ENCODE measurements around the gene SMIM32. TPM values are rescaled to one million over a fixed set of nuclear protein-coding genes. Genes with fewer than 3 reads are reported as not detected.

SMIM32 gene
- total RNA-seq, 4 donors from 2014 or later = 6.4 to 21.6 (median 13.5) TPM

- Histone ChIP-seq H3K27me3 (no peaks in the 10 kb centered on the region), H3K4me1 (peaks cover 8 to 81% (median 25%) of the 10 kb centered on the region in 4 donors), H3K9me3 (no peaks in the 10 kb centered on the region), H3K27ac (no peak overlapping the region), H3K36me3 (no peaks in the 10 kb centered on the region), H3K4me3 (no peak overlapping the region)
- TF ChIP-seq POLR2AphosphoS5 (IDR thresholded peaks at IDR 0.05) = no peak
- TF ChIP-seq CTCF (IDR thresholded peaks at IDR 0.05) = no peak
- no peak for TF ChIP-seq POLR2A (IDR thresholded peaks at IDR 0.05)
- TF ChIP-seq EP300 (IDR thresholded peaks at IDR 0.05; ENCODE audit: low read depth) = no peak
- in situ Hi-C loops (cut with MboI; ENCODE audit: low pct_ligation_motif_present in 1 of 4, low pct_unique_long_range_greater_than_20kb in 1 of 4, low sequenced_read_pairs in 3 of 4) = no loop called here
- intact Hi-C loops (cut with DNase I; ENCODE audit: low total_unique reads) = no loop called here
- WGBS, 2 donors (ENCODE audit: low coverage in 1 of 2) = 53 to 60% methylated on average over 2 of the region's 2 CpGs
- no peak for DNase-seq
Measured at GRCh38 chr5:136145030-136145429, 47.9 kb downstream of the SMIM32 start.

DNA sequence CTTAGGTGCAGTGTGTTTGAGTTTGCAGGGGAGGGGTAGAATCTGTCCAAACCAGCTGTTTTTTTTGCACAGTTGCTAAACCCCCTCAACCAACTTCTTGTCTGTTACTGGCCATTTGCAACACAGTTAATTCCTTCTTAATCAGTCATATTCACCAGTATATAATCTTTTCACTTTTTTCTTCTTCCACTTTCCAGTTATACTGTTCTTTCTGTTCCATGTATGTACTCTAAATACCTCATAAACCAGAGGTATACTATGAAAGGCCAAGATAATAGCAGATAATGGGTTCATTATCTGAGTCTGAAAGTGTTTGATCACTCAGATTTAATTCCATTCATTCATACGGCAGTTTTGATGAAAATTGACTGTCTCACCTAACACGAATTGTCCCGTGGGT is 49.2 kb downstream of the SMIM32 start:
- intact Hi-C loops (cut with DNase I; ENCODE audit: low total_unique reads) (no loop called here), in situ Hi-C loops (cut with MboI; ENCODE audit: low pct_ligation_motif_present in 1 of 4, low pct_unique_long_range_greater_than_20kb in 1 of 4, low sequenced_read_pairs in 3 of 4) (no loop called here)
- Histone ChIP-seq H3K4me1 (peaks cover 8 to 75% (median 28%) of the 10 kb centered on the region in 4 donors), H3K27ac (no peak overlapping the region), H3K9me3 (no peaks in the 10 kb centered on the region), H3K27me3 (no peaks in the 10 kb centered on the region), H3K4me3 (no peak overlapping the region), H3K36me3 (no peaks in the 10 kb centered on the region)
- TF ChIP-seq CTCF (IDR thresholded peaks at IDR 0.05) (no peak), POLR2A (IDR thresholded peaks at IDR 0.05) (no peak), POLR2AphosphoS5 (IDR thresholded peaks at IDR 0.05) (no peak), EP300 (IDR thresholded peaks at IDR 0.05; ENCODE audit: low read depth) (no peak)
- WGBS, 2 donors (ENCODE audit: low coverage in 1 of 2) = 43 to 74% methylated on average over 1 to 3 of the region's 3 CpGs
- DNase-seq = no peak

DNA sequence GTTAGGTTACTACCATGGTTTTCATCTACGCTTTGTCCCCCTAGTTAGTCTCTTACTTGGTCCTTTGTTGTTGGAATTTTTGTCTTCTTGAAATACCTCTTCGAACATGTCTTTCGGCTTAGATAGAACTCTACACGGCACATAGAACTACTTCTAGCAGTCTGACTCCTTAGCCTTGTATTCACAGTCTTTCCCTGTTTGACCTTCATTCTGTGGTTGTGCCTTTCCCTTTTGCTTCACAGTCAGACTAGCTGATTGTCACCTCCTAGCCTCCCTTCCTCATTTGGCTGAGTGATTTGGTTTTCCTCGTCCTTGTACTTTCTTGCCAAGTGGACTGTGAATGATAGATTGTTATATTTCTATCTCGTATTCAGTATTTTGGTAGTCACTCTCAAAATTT is 49.6 kb downstream of the SMIM32 start:
- H3K9me3 ChIP-seq = no peaks in the 10 kb centered on the region
- DNase-seq = no peak
- no peak overlapping the region for H3K27ac ChIP-seq
- H3K4me3 ChIP-seq = no peak overlapping the region
- WGBS, 2 donors (ENCODE audit: low coverage in 1 of 2) = 73 to 80% methylated on average over 5 to 6 of the region's 6 CpGs
- H3K36me3 ChIP-seq = no peaks in the 10 kb centered on the region
- no peaks in the 10 kb centered on the region for H3K27me3 ChIP-seq
- intact Hi-C loops (cut with DNase I; ENCODE audit: low total_unique reads) (no loop called here), in situ Hi-C loops (cut with MboI; ENCODE audit: low pct_ligation_motif_present in 1 of 4, low pct_unique_long_range_greater_than_20kb in 1 of 4, low sequenced_read_pairs in 3 of 4) (no loop called here)
- TF ChIP-seq POLR2A (IDR thresholded peaks at IDR 0.05) (no peak), EP300 (IDR thresholded peaks at IDR 0.05; ENCODE audit: low read depth) (no peak), CTCF (IDR thresholded peaks at IDR 0.05) (no peak), POLR2AphosphoS5 (IDR thresholded peaks at IDR 0.05) (no peak)
- peaks cover 9 to 76% (median 28%) of the 10 kb centered on the region in 4 donors for H3K4me1 ChIP-seq

- intact Hi-C loops (cut with DNase I; ENCODE audit: low total_unique reads) = no loop called here
- Histone ChIP-seq H3K9me3 (no peaks in the 10 kb centered on the region), H3K36me3 (no peaks in the 10 kb centered on the region), H3K27ac (no peak overlapping the region), H3K27me3 (no peaks in the 10 kb centered on the region), H3K4me1 (peaks cover 14 to 74% (median 29%) of the 10 kb centered on the region in 4 donors), H3K4me3 (no peak overlapping the region)
- no peak for TF ChIP-seq CTCF (IDR thresholded peaks at IDR 0.05)
- TF ChIP-seq POLR2AphosphoS5 (IDR thresholded peaks at IDR 0.05) = no peak
- TF ChIP-seq EP300 (IDR thresholded peaks at IDR 0.05; ENCODE audit: low read depth) = no peak
- no peak for TF ChIP-seq POLR2A (IDR thresholded peaks at IDR 0.05)
- no peak for DNase-seq
- in situ Hi-C loops (cut with MboI; ENCODE audit: low pct_ligation_motif_present in 1 of 4, low pct_unique_long_range_greater_than_20kb in 1 of 4, low sequenced_read_pairs in 3 of 4) = no loop called here
Measured at GRCh38 chr5:136141561-136141960, 51.4 kb downstream of the SMIM32 start.

Other genes starting within 250 kb of the SMIM32 start
- gene LECT2, start 238.2 kb downstream of the SMIM32 start, total RNA-seq = not detected
- 10 to 100 TPM; 22.4 to 79.6 (median 29.8) TPM for gene TGFBI, start 164.2 kb downstream of the SMIM32 start, total RNA-seq
- gene SMAD5, start 60.3 kb downstream of the SMIM32 start, total RNA-seq = 100 to 1,000 TPM in 1 of 4 donors, 10 to 100 TPM in 3; 14.2 to 272 (median 32.7) TPM
- gene TRPC7, start 172.4 kb upstream of the SMIM32 start, total RNA-seq = not detected